Keratinocyte (primary cell): Measurements from ENCODE around the gene QSOX2. TPM values are rescaled to one million over a fixed set of nuclear protein-coding genes. Genes with fewer than 3 reads are reported as not detected.

Experiments
- DNase-seq: peaks from one replicate; pipeline ENCODE4 v3.0.0-alpha.2; 2011; ENCODE audit warnings: low read depth, missing footprints, low spot score
- FAIRE-seq: peaks from 2 replicates; lab custom pipeline; 2011; peaks lifted over from hg19 to GRCh38; lab: Jason Lieb, UNC
- H2AFZ ChIP-seq: 2 replicates; pipeline ENCODE4 v1.6.0; 2012; ENCODE audit warnings: low read length, control low read depth, inconsistent platforms; ENCODE audit not compliant: control insufficient read depth
- H3K27ac ChIP-seq: 2 replicates; pipeline ENCODE4 v1.5.1; 2011; ENCODE audit warnings: low read length; ENCODE audit not compliant: control insufficient read depth, insufficient read depth
- H3K27me3 ChIP-seq: 3 replicates; pipeline ENCODE4 v1.6.0; 2011; ENCODE audit warnings: low read length; ENCODE audit not compliant: control insufficient read depth, insufficient read depth; ENCODE audit errors: extremely low read depth
- H3K36me3 ChIP-seq, 2 experiments: 2 replicates in 1 of 2; 3 replicates in 1 of 2; pipeline ENCODE4 v1.5.1; 2011; ENCODE audit warnings: low read length in 2 of 2, mild to moderate bottlenecking in 1 of 2; ENCODE audit not compliant: control insufficient read depth in 2 of 2, insufficient read depth in 2 of 2; ENCODE audit errors: extremely low read depth in 1 of 2
- H3K4me1 ChIP-seq: 3 replicates; pipeline ENCODE4 v1.5.1; 2011; ENCODE audit warnings: low read length; ENCODE audit not compliant: control insufficient read depth, insufficient read depth; ENCODE audit errors: extremely low read depth
- H3K4me2 ChIP-seq: 3 replicates; pipeline ENCODE4 v1.6.0; 2011; ENCODE audit warnings: low read depth, low read length; ENCODE audit not compliant: control insufficient read depth, insufficient read depth; ENCODE audit errors: extremely low read depth
- H3K4me3 ChIP-seq, 3 experiments: fragments of 200-600 bp in 1 of 3; sonication (generic) in 1 of 3; 2 replicates in 2 of 3; 3 replicates in 1 of 3; pipeline ENCODE4 v1.5.1; 2011 to 2016; ENCODE audit warnings: low read length in 3 of 3, mild to moderate bottlenecking in 3 of 3, control low read depth in 2 of 3, inconsistent platforms in 1 of 3, low read depth in 1 of 3, mixed read lengths in 1 of 3, mixed run types in 1 of 3, moderate library complexity in 1 of 3; ENCODE audit not compliant: control insufficient read depth in 2 of 3, insufficient read depth in 2 of 3; ENCODE audit errors: extremely low read depth in 1 of 3
- H3K79me2 ChIP-seq: 2 replicates; pipeline ENCODE4 v1.6.0; 2012; ENCODE audit warnings: low read length; ENCODE audit not compliant: control insufficient read depth, insufficient read depth
- H3K9ac ChIP-seq: 3 replicates; pipeline ENCODE4 v1.6.0; 2011; ENCODE audit warnings: low read length; ENCODE audit not compliant: control insufficient read depth, insufficient read depth; ENCODE audit errors: extremely low read depth
- H3K9me1 ChIP-seq: 3 replicates; pipeline ENCODE4 v1.6.0; 2011; ENCODE audit warnings: low read length; ENCODE audit not compliant: control insufficient read depth, insufficient read depth; ENCODE audit errors: extremely low read depth
- H3K9me3 ChIP-seq: 2 replicates; pipeline ENCODE4 v1.5.1; 2012; ENCODE audit warnings: low read depth, low read length; ENCODE audit not compliant: control insufficient read depth
- H4K20me1 ChIP-seq: 3 replicates; pipeline ENCODE4 v1.6.0; 2011; ENCODE audit warnings: low read length; ENCODE audit not compliant: control insufficient read depth, insufficient read depth; ENCODE audit errors: extremely low read depth
- CTCF ChIP-seq, 3 experiments: IDR thresholded peaks in 1 of 3; conservative IDR thresholded peaks in 1 of 3; optimal IDR thresholded peaks in 1 of 3; 2 replicates in 2 of 3; 3 replicates in 1 of 3; pipeline versions ENCODE3 to v1.5.1; 2011; ENCODE audit warnings: low read length in 3 of 3, mild to moderate bottlenecking in 3 of 3, moderate library complexity in 2 of 3, control low read depth in 1 of 3, inconsistent platforms in 1 of 3; ENCODE audit not compliant: insufficient read depth in 2 of 3; ENCODE audit errors: extremely low read depth in 1 of 3
- EZH2 ChIP-seq: IDR thresholded peaks from one replicate; pipeline ENCODE4 v1.6.1; 2012; ENCODE audit warnings: inconsistent platforms, mild to moderate bottlenecking, low read length, moderate library complexity
- dilution Hi-C: fragments of 300-500 bp; cut with MboI; formaldehyde crosslinking; loops from one replicate; pipeline ENCODE4 v1.7.0; 2020; ENCODE audit warnings: low sequenced_read_pairs; ENCODE audit not compliant: extremely low pct_ligation_motif_present
- polyA plus RNA-seq, 5 experiments: library from polyadenylated mRNA; depleted of rRNA in 3 of 5; stranded (reverse) in 3 of 5; stranded (forward) in 1 of 5; unstranded in 1 of 5; fragments of >200 nt; gene quantifications; 1 replicate in 1 of 5; 2 replicates in 3 of 5; 3 replicates in 1 of 5; pipeline versions ENCODE4 v1.2.1 to v1.2.3, GENCODE V29; 2011 to 2012; ENCODE audit warnings: missing spikeins in 2 of 5, low read depth in 1 of 5, low replicate concordance in 1 of 5

QSOX2 gene
- polyA plus RNA-seq, 1 donor (not counting 4 experiments of a cell fraction or from before 2014, with no cell fraction given), result 11.9 TPM

DNA sequence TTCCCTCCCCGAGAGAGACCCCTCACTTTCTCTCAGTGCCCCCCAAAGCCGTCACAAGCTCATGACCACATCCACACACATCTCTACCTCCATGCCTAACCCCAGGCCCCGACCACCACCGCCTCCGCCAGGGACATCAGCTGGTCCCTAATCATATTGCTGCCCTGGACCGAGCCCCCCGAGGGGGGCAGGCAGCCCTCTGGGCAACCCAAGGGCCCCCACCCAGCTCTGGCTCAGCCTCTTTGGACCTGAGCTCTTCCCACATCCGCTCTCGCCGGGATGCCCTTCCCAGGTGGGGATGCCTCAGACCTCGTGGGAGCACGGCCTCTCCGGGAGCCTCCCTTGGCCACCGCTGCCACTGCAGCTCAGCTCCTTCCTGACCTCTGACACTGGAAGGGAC is 59.2 kb downstream of the QSOX2 start:
- Histone ChIP-seq H3K4me1 (no peaks in the 10 kb centered on the region), H3K27ac (no peak overlapping the region), H3K4me2 (no peak overlapping the region), H3K36me3 (no peaks in the 10 kb centered on the region), H3K4me3 (no peak overlapping the region), H3K9me1 (no peaks in the 10 kb centered on the region), H3K27me3 (peaks cover 60% of the 10 kb centered on the region), H3K79me2 (no peaks in the 10 kb centered on the region), H4K20me1 (no peaks in the 10 kb centered on the region), H3K9me3 (no peaks in the 10 kb centered on the region), H3K9ac (no peak overlapping the region), H2AFZ (no peak overlapping the region)
- DNase-seq (no peak), FAIRE-seq (no peak)
- TF ChIP-seq EZH2, result no peak
- no peak for TF ChIP-seq CTCF (optimal IDR thresholded peaks at IDR 0.05 in 1 of 3, IDR thresholded peaks at IDR 0.05 in 1 of 3, conservative IDR thresholded peaks at IDR 0.05 in 1 of 3; ENCODE audit: extremely low read depth in 1 of 3, insufficient read depth in 2 of 3, low read length in 3 of 3)
- dilution Hi-C loops, result no loop called here

GRCh38 chr9:136185596-136186366 is 59.8 kb downstream of the QSOX2 start:
- dilution Hi-C loops, result no loop called here
- Histone ChIP-seq H3K36me3 (no peaks in the 10 kb centered on the region), H2AFZ (no peak overlapping the region), H3K9ac (no peak overlapping the region), H3K79me2 (no peaks in the 10 kb centered on the region), H3K9me3 (no peaks in the 10 kb centered on the region), H3K27me3 (peaks cover 58% of the 10 kb centered on the region), H3K4me1 (no peaks in the 10 kb centered on the region), H3K9me1 (no peaks in the 10 kb centered on the region), H3K27ac (no peak overlapping the region), H3K4me2 (no peak overlapping the region), H3K4me3 (no peak overlapping the region), H4K20me1 (no peaks in the 10 kb centered on the region)
- TF ChIP-seq CTCF (optimal IDR thresholded peaks at IDR 0.05 in 1 of 3, IDR thresholded peaks at IDR 0.05 in 1 of 3, conservative IDR thresholded peaks at IDR 0.05 in 1 of 3; ENCODE audit: extremely low read depth in 1 of 3, insufficient read depth in 2 of 3, low read length in 3 of 3), result no peak
- TF ChIP-seq EZH2, result no peak
- DNase-seq, result no peak
- no peak for FAIRE-seq
